ENCODE results near the gene NT5DC4.

NT5DC4 gene

DNA sequence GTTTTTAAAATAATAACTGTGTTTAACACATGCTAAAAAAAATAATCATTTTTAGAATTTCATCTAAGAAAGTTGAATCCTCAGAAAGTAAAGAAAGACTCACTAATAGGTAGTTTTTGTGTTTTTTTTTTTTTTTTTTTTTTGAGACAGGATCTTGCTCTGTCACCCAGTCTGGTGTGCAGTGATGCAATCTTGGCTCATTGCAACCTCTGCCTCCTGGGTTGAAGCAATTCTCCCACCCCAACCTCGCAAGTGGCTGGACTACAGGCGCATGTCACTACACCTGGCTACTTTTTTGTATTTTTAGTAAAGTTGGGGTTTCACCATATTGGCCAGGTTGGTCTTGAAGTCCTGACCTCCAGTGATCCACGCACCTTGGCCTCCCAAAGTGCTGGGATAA is 36.4 kb downstream of the NT5DC4 start:
- Histone ChIP-seq H3K27ac (ENCODE audit: low read length, poor library complexity, severe bottlenecking) (no peak overlapping the region), H2BK5ac (ENCODE audit: low read depth, low read length, poor library complexity, severe bottlenecking) (no peak overlapping the region), H3K4me2 (ENCODE audit: low read length, poor library complexity, severe bottlenecking) (no peak overlapping the region), H3K9me3 (ENCODE audit: control insufficient read depth, low read length) (no peaks in the 10 kb centered on the region), H3K18ac (ENCODE audit: low read depth in 1 of 2, low read length in 2 of 2) (no peak overlapping the region), H3K4ac (ENCODE audit: low read depth in 1 of 2, low read length in 2 of 2) (no peak overlapping the region), H2AFZ (ENCODE audit: low read depth, low read length) (no peak overlapping the region), H3K27me3 (ENCODE audit: control insufficient read depth in 1 of 2, insufficient read depth in 1 of 2, low read length in 2 of 2) (no peaks in the 10 kb centered on the region), H3K79me1 (replicated peaks; ENCODE audit: low read length, poor library complexity, severe bottlenecking) (peaks cover 29% of the 10 kb centered on the region), H3K4me1 (ENCODE audit: control insufficient read depth, insufficient read depth, low read depth, low read length) (no peaks in the 10 kb centered on the region), H3K23ac (ENCODE audit: low read length in 2 of 2) (no peak overlapping the region), H3K14ac (ENCODE audit: low read length in 2 of 2) (no peak overlapping the region), H2BK12ac (ENCODE audit: low read length in 2 of 2) (no peak overlapping the region), H4K8ac (ENCODE audit: low read length) (no peak overlapping the region), H3K36me3 (ENCODE audit: control insufficient read depth in 1 of 2, insufficient read depth in 2 of 2, low read depth in 1 of 2, low read length in 2 of 2) (peaks cover 0 to 10% of the 10 kb centered on the region in 2 experiments), H2BK15ac (ENCODE audit: low read depth, poor library complexity, severe bottlenecking) (no peak overlapping the region), H3K9ac (ENCODE audit: low read length) (no peak overlapping the region), H3K4me3 (ENCODE audit: insufficient read depth in 1 of 2, low read depth in 1 of 2, low read length in 2 of 2) (no peak overlapping the region), H4K91ac (ENCODE audit: low read length) (no peak overlapping the region), H2AK5ac (ENCODE audit: low read length, severe bottlenecking) (no peak overlapping the region), H2BK120ac (ENCODE audit: low read depth, low read length) (no peak overlapping the region)
- 100% methylated on average over 3 of the region's 3 CpGs for WGBS
- DNase-seq, result peak; percentile 26

DNA sequence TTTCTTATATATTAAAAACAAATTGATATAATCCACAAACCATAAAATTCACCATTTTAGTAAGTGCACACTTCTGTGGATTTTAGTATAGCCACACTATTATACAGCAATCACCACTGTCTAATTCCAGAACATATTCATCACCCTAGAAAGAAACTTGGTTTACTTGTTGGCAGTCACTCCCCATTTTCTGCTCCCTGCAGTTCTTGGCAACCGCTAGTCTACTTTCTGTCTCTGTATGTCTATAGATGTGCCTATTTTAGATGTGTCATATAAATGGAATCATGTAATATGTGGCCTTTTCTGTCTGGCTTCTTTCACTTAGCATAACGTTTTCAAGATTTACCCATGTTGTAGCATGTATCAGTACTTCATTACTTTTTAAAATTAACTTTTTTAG is 37.9 kb downstream of the NT5DC4 start:
- H2BK15ac ChIP-seq (ENCODE audit: low read depth, poor library complexity, severe bottlenecking), result no peak overlapping the region
- H3K9me3 ChIP-seq (ENCODE audit: control insufficient read depth, low read length), result no peaks in the 10 kb centered on the region
- no peak overlapping the region for H2BK5ac ChIP-seq (ENCODE audit: low read depth, low read length, poor library complexity, severe bottlenecking)
- H3K18ac ChIP-seq (ENCODE audit: low read depth in 1 of 2, low read length in 2 of 2), result no peak overlapping the region
- DNase-seq, result no peak
- no peak overlapping the region for H3K4me2 ChIP-seq (ENCODE audit: low read length, poor library complexity, severe bottlenecking)
- H3K4me1 ChIP-seq (ENCODE audit: control insufficient read depth, insufficient read depth, low read depth, low read length), result peaks cover 1% of the 10 kb centered on the region
- H2BK12ac ChIP-seq (ENCODE audit: low read length in 2 of 2), result no peak overlapping the region
- no peak overlapping the region for H2BK120ac ChIP-seq (ENCODE audit: low read depth, low read length)
- no peak overlapping the region for H4K8ac ChIP-seq (ENCODE audit: low read length)
- H3K36me3 ChIP-seq (ENCODE audit: control insufficient read depth in 1 of 2, insufficient read depth in 2 of 2, low read depth in 1 of 2, low read length in 2 of 2), result peaks cover 0 to 10% of the 10 kb centered on the region in 2 experiments
- H3K9ac ChIP-seq (ENCODE audit: low read length), result no peak overlapping the region
- H4K91ac ChIP-seq (ENCODE audit: low read length), result no peak overlapping the region
- H2AFZ ChIP-seq (ENCODE audit: low read depth, low read length), result no peak overlapping the region
- no peaks in the 10 kb centered on the region for H3K27me3 ChIP-seq (ENCODE audit: control insufficient read depth in 1 of 2, insufficient read depth in 1 of 2, low read length in 2 of 2)
- no peak overlapping the region for H2AK5ac ChIP-seq (ENCODE audit: low read length, severe bottlenecking)
- WGBS, result no CpG with 5 or more reads among the region's 2 CpGs
- no peak overlapping the region for H3K14ac ChIP-seq (ENCODE audit: low read length in 2 of 2)
- H3K4me3 ChIP-seq (ENCODE audit: insufficient read depth in 1 of 2, low read depth in 1 of 2, low read length in 2 of 2), result no peak overlapping the region
- peaks cover 28% of the 10 kb centered on the region for H3K79me1 ChIP-seq (replicated peaks; ENCODE audit: low read length, poor library complexity, severe bottlenecking)
- H3K27ac ChIP-seq (ENCODE audit: low read length, poor library complexity, severe bottlenecking), result no peak overlapping the region
- no peak overlapping the region for H3K4ac ChIP-seq (ENCODE audit: low read depth in 1 of 2, low read length in 2 of 2)
- no peak overlapping the region for H3K23ac ChIP-seq (ENCODE audit: low read length in 2 of 2)

DNA sequence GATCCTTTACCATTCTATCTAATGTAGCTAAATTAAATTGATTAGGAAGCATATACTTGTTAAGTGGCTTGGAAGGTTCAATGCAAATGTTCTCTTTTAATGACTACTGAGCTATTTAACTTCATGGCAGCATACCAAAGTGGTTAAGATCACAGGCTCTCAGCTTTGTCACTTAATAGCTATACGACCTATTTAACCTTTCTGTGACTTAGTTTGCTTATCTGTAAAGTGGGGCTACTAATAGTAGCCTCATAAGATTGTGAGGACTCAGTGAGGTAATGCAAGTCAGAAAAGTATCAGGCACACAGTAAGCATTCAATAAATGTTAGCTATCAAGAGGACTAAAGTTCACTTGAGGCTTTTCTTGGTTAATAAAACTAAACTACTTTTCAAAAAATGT is 39.3 kb downstream of the NT5DC4 start:
- Histone ChIP-seq H3K27me3 (ENCODE audit: control insufficient read depth in 1 of 2, insufficient read depth in 1 of 2, low read length in 2 of 2) (no peaks in the 10 kb centered on the region), H3K14ac (ENCODE audit: low read length in 2 of 2) (no peak overlapping the region), H3K4me3 (ENCODE audit: insufficient read depth in 1 of 2, low read depth in 1 of 2, low read length in 2 of 2) (no peak overlapping the region), H3K9me3 (ENCODE audit: control insufficient read depth, low read length) (no peaks in the 10 kb centered on the region), H2BK15ac (ENCODE audit: low read depth, poor library complexity, severe bottlenecking) (no peak overlapping the region), H3K36me3 (ENCODE audit: control insufficient read depth in 1 of 2, insufficient read depth in 2 of 2, low read depth in 1 of 2, low read length in 2 of 2) (peaks cover 0 to 10% of the 10 kb centered on the region in 2 experiments), H4K8ac (ENCODE audit: low read length) (no peak overlapping the region), H2AFZ (ENCODE audit: low read depth, low read length) (no peak overlapping the region), H2BK120ac (ENCODE audit: low read depth, low read length) (no peak overlapping the region), H3K79me1 (replicated peaks; ENCODE audit: low read length, poor library complexity, severe bottlenecking) (peaks cover 27% of the 10 kb centered on the region), H2AK5ac (ENCODE audit: low read length, severe bottlenecking) (no peak overlapping the region), H2BK12ac (ENCODE audit: low read length in 2 of 2) (no peak overlapping the region), H3K4me1 (ENCODE audit: control insufficient read depth, insufficient read depth, low read depth, low read length) (peaks cover 1% of the 10 kb centered on the region), H3K9ac (ENCODE audit: low read length) (no peak overlapping the region), H3K18ac (ENCODE audit: low read depth in 1 of 2, low read length in 2 of 2) (no peak overlapping the region), H3K4me2 (ENCODE audit: low read length, poor library complexity, severe bottlenecking) (no peak overlapping the region), H3K23ac (ENCODE audit: low read length in 2 of 2) (no peak overlapping the region), H3K4ac (ENCODE audit: low read depth in 1 of 2, low read length in 2 of 2) (no peak overlapping the region), H4K91ac (ENCODE audit: low read length) (no peak overlapping the region), H3K27ac (ENCODE audit: low read length, poor library complexity, severe bottlenecking) (no peak overlapping the region), H2BK5ac (ENCODE audit: low read depth, low read length, poor library complexity, severe bottlenecking) (no peak overlapping the region)
- WGBS, result 100% methylated on average over 1 of the region's 1 CpG
- DNase-seq, result no peak

DNA sequence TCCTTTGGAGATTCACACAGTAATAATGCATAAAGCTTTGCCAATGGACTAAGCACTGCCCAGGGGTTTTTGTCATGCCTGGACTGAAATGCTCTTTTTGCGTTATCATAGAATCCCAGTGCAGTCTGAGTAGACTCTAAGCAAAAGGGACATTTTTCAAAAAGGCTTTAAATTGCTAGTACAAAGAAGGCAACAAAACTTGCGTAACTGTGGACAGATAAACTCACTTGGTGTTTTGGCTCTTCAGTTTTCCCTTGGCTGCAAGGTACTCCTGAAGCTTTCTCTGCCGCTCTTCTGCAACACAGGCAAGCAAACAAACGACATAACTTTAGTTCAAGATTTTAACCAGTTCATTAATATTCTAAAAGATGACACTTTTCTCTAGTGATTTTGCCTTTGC is 41.5 kb downstream of the NT5DC4 start:
- no peak overlapping the region for H3K23ac ChIP-seq (ENCODE audit: low read length in 2 of 2)
- H3K4me3 ChIP-seq (ENCODE audit: insufficient read depth in 1 of 2, low read depth in 1 of 2, low read length in 2 of 2), result no peak overlapping the region
- H3K36me3 ChIP-seq (ENCODE audit: control insufficient read depth in 1 of 2, insufficient read depth in 2 of 2, low read depth in 1 of 2, low read length in 2 of 2), result no peaks in the 10 kb centered on the region
- H2AK5ac ChIP-seq (ENCODE audit: low read length, severe bottlenecking), result no peak overlapping the region
- H3K27ac ChIP-seq (ENCODE audit: low read length, poor library complexity, severe bottlenecking), result no peak overlapping the region
- H3K4ac ChIP-seq (ENCODE audit: low read depth in 1 of 2, low read length in 2 of 2), result no peak overlapping the region
- H2BK15ac ChIP-seq (ENCODE audit: low read depth, poor library complexity, severe bottlenecking), result no peak overlapping the region
- DNase-seq, result no peak
- no peak overlapping the region for H3K18ac ChIP-seq (ENCODE audit: low read depth in 1 of 2, low read length in 2 of 2)
- no peak overlapping the region for H3K14ac ChIP-seq (ENCODE audit: low read length in 2 of 2)
- no peak overlapping the region for H2BK120ac ChIP-seq (ENCODE audit: low read depth, low read length)
- H4K91ac ChIP-seq (ENCODE audit: low read length), result no peak overlapping the region
- H3K4me1 ChIP-seq (ENCODE audit: control insufficient read depth, insufficient read depth, low read depth, low read length), result peaks cover 1% of the 10 kb centered on the region
- H3K9me3 ChIP-seq (ENCODE audit: control insufficient read depth, low read length), result no peaks in the 10 kb centered on the region
- H3K9ac ChIP-seq (ENCODE audit: low read length), result no peak overlapping the region
- H3K27me3 ChIP-seq (ENCODE audit: control insufficient read depth in 1 of 2, insufficient read depth in 1 of 2, low read length in 2 of 2), result no peaks in the 10 kb centered on the region
- H4K8ac ChIP-seq (ENCODE audit: low read length), result no peak overlapping the region
- no peak overlapping the region for H2AFZ ChIP-seq (ENCODE audit: low read depth, low read length)
- H3K79me1 ChIP-seq (replicated peaks; ENCODE audit: low read length, poor library complexity, severe bottlenecking), result peaks cover 25% of the 10 kb centered on the region
- no peak overlapping the region for H2BK5ac ChIP-seq (ENCODE audit: low read depth, low read length, poor library complexity, severe bottlenecking)
- H2BK12ac ChIP-seq (ENCODE audit: low read length in 2 of 2), result no peak overlapping the region
- WGBS, result 95% methylated on average over 4 of the region's 4 CpGs
- no peak overlapping the region for H3K4me2 ChIP-seq (ENCODE audit: low read length, poor library complexity, severe bottlenecking)

Data from mesenchymal stem cell (in vitro differentiated cells and primary cell).